MM.1S (cell line): ENCODE measurements around the gene UACA.

Experiments used
- DNase-seq: peaks from one replicate; pipeline ENCODE4 v3.0.0-alpha.2; 2015
- H2AFZ ChIP-seq: fragments of 300-600 bp; sonication (generic); 2 replicates; pipeline ENCODE4 v1.6.0; 2016; ENCODE audit warnings: antibody characterized with exemption, low read length
- H3F3A ChIP-seq: fragments of 300-600 bp; sonication (generic); 2 replicates; pipeline ENCODE4 v1.6.1; 2016; ENCODE audit warnings: mild to moderate bottlenecking, antibody characterized with exemption, low read length, moderate library complexity, mixed read lengths; ENCODE audit not compliant: insufficient read depth
- H3K27ac ChIP-seq: fragments of 300-600 bp; sonication (generic); 2 replicates; pipeline ENCODE4 v1.5.1; 2016; ENCODE audit warnings: mild to moderate bottlenecking, low read length
- H3K27me3 ChIP-seq: fragments of 300-600 bp; sonication (generic); replicated peaks from 2 replicates; pipeline ENCODE4 v1.6.0; 2016; ENCODE audit warnings: low read length; ENCODE audit not compliant: insufficient read depth
- H3K36me3 ChIP-seq: fragments of 300-600 bp; sonication (generic); replicated peaks from 2 replicates; pipeline ENCODE4 v1.6.1; 2016; ENCODE audit warnings: mild to moderate bottlenecking, low read length, mixed read lengths; ENCODE audit not compliant: insufficient read depth
- H3K4me1 ChIP-seq: fragments of 300-600 bp; sonication (generic); 2 replicates; pipeline ENCODE4 v1.6.1; 2016; ENCODE audit warnings: low read length, mixed read lengths
- H3K4me2 ChIP-seq: fragments of 300-600 bp; sonication (generic); 2 replicates; pipeline ENCODE4 v1.6.0; 2016; ENCODE audit warnings: low read depth, low read length
- H3K4me3 ChIP-seq: fragments of 300-600 bp; sonication (generic); 2 replicates; pipeline ENCODE4 v1.5.1; 2016; ENCODE audit warnings: low read length, mixed read lengths
- H3K79me2 ChIP-seq: fragments of 300-600 bp; sonication (generic); 2 replicates; pipeline ENCODE4 v1.6.1; 2016; ENCODE audit warnings: mixed run types, low read length, mixed read lengths
- H3K9ac ChIP-seq: fragments of 300-600 bp; sonication (generic); 2 replicates; pipeline ENCODE4 v1.6.1; 2016; ENCODE audit warnings: low read length, mixed read lengths
- H3K9me2 ChIP-seq: fragments of 300-600 bp; sonication (generic); replicated peaks from 2 replicates; pipeline ENCODE4 v1.6.1; 2016; ENCODE audit warnings: mild to moderate bottlenecking, low read length, mixed read lengths; ENCODE audit not compliant: insufficient read depth
- H3K9me3 ChIP-seq: fragments of 300-600 bp; sonication (generic); replicated peaks from 2 replicates; pipeline ENCODE4 v1.6.1; 2016; ENCODE audit warnings: mild to moderate bottlenecking, low read length, mixed read lengths; ENCODE audit not compliant: insufficient read depth
- H4K20me1 ChIP-seq: fragments of 300-600 bp; sonication (generic); 2 replicates; pipeline ENCODE4 v1.6.1; 2016; ENCODE audit warnings: mild to moderate bottlenecking, low read length, moderate library complexity, mixed read lengths; ENCODE audit not compliant: insufficient read depth
- CTCF ChIP-seq: fragments of 300-600 bp; sonication (generic); IDR thresholded peaks from 2 replicates; pipeline ENCODE4 v1.5.1; 2016; ENCODE audit warnings: antibody characterized with exemption, low read length, mixed read lengths
- EZH2 ChIP-seq: fragments of 300-600 bp; sonication (generic); optimal IDR thresholded peaks from 2 replicates; pipeline ENCODE3; 2017; ENCODE audit warnings: low read depth, mild to moderate bottlenecking, antibody characterized with exemption, low read length, mixed read lengths
- EZH2phosphoT487 ChIP-seq: fragments of 300-600 bp; sonication (generic); IDR thresholded peaks from 2 replicates; pipeline ENCODE4 v1.6.1; 2018; ENCODE audit warnings: antibody characterized with exemption, low read length

UACA gene

GRCh38 chr15:70703096-70703878, 60.1 kb downstream of the UACA start:
- no peak overlapping the region for H2AFZ ChIP-seq

GRCh38 chr15:70702584-70702983, 60.8 kb downstream of the UACA start:
- Histone ChIP-seq H2AFZ (no peak overlapping the region), H3K27ac (no peak overlapping the region), H3K27me3 (no peaks in the 10 kb centered on the region), H3K36me3 (no peaks in the 10 kb centered on the region), H4K20me1 (no peaks in the 10 kb centered on the region), H3K9me2 (no peaks in the 10 kb centered on the region), H3K9ac (no peak overlapping the region), H3F3A (no peaks in the 10 kb centered on the region), H3K79me2 (no peaks in the 10 kb centered on the region), H3K4me2 (no peak overlapping the region), H3K9me3 (no peaks in the 10 kb centered on the region), H3K4me3 (no peak overlapping the region), H3K4me1 (no peaks in the 10 kb centered on the region)
- no peak for DNase-seq
- TF ChIP-seq CTCF (no peak), EZH2phosphoT487 (no peak), EZH2 (no peak)

More at GRCh38 chr15:70703096-70703878, 60.1 kb downstream of the UACA start:
- TF ChIP-seq EZH2phosphoT487: no peak
- no peak for TF ChIP-seq EZH2
- no peak for TF ChIP-seq CTCF
- no peak overlapping the region for H3K4me2 ChIP-seq
- no peaks in the 10 kb centered on the region for H3K9me2 ChIP-seq
- no peak overlapping the region for H3K9ac ChIP-seq
- H3K4me1 ChIP-seq: no peaks in the 10 kb centered on the region
- no peaks in the 10 kb centered on the region for H3K27me3 ChIP-seq
- H3K36me3 ChIP-seq: no peaks in the 10 kb centered on the region
- no peak for DNase-seq
- no peaks in the 10 kb centered on the region for H4K20me1 ChIP-seq
- no peak overlapping the region for H3K27ac ChIP-seq
- no peaks in the 10 kb centered on the region for H3K9me3 ChIP-seq
- no peaks in the 10 kb centered on the region for H3K79me2 ChIP-seq
- no peaks in the 10 kb centered on the region for H3F3A ChIP-seq
- H3K4me3 ChIP-seq: no peak overlapping the region

GRCh38 chr15:70701891-70702568, 61.3 kb downstream of the UACA start:
- no peak overlapping the region for H3K9ac ChIP-seq
- no peaks in the 10 kb centered on the region for H3K4me1 ChIP-seq
- no peaks in the 10 kb centered on the region for H3K36me3 ChIP-seq
- no peak for DNase-seq
- H4K20me1 ChIP-seq: no peaks in the 10 kb centered on the region
- no peak overlapping the region for H3K4me3 ChIP-seq
- H3K4me2 ChIP-seq: no peak overlapping the region
- H3K79me2 ChIP-seq: no peaks in the 10 kb centered on the region
- no peaks in the 10 kb centered on the region for H3F3A ChIP-seq
- H2AFZ ChIP-seq: no peak overlapping the region
- H3K27ac ChIP-seq: no peak overlapping the region
- H3K9me3 ChIP-seq: no peaks in the 10 kb centered on the region
- no peaks in the 10 kb centered on the region for H3K9me2 ChIP-seq
- H3K27me3 ChIP-seq: no peaks in the 10 kb centered on the region
- TF ChIP-seq EZH2phosphoT487 (no peak), EZH2 (no peak), CTCF (no peak)
